Activated CD8-positive, alpha-beta T cell treated with anti-CD3 and anti-CD28 coated beads for 36 hours (primary cell): ENCODE results near the gene RABL6. TPM values are rescaled to one million over a fixed set of nuclear protein-coding genes. Genes with fewer than 3 reads are reported as not detected.

Source experiments
- ATAC-seq: fragments of 200-7000 bp; cut with Tn5 transposase; one replicate; pipeline ENCODE4 v1.10.0; 2021; ENCODE audit warnings: mild to moderate bottlenecking, moderate library complexity
- CTCF ChIA-PET: fragments of 350-600 bp; sonication (Branson Sonifier 250); formaldehyde crosslinking; loops from one replicate; lab custom pipeline; 2021; ENCODE audit warnings: antibody characterized with exemption; lab: Charles Lee
- POLR2A ChIA-PET: fragments of 350-600 bp; sonication (Branson Sonifier 250); formaldehyde crosslinking; loops from one replicate; lab custom pipeline; 2021; ENCODE audit warnings: antibody characterized with exemption; lab: Charles Lee
- DNase-seq: peaks from one replicate; pipeline ENCODE4 v3.0.0-alpha.2; 2020
- H3K27ac Mint-ChIP-seq: one replicate; pipeline ENCODE4 v1.8.0; 2021; ENCODE audit warnings: mild to moderate bottlenecking, mixed read lengths
- H3K27me3 Mint-ChIP-seq: one replicate; pipeline ENCODE4 v1.8.0; 2021; ENCODE audit warnings: mixed read lengths
- H3K36me3 Mint-ChIP-seq: one replicate; pipeline ENCODE4 v1.8.0; 2021; ENCODE audit warnings: low read depth, mixed read lengths
- H3K4me1 Mint-ChIP-seq: one replicate; pipeline ENCODE4 v1.8.0; 2021; ENCODE audit warnings: low read depth, mixed read lengths
- H3K4me3 Mint-ChIP-seq: one replicate; pipeline ENCODE4 v1.8.0; 2021; ENCODE audit warnings: mild to moderate bottlenecking, moderate library complexity, mixed read lengths
- H3K9me3 Mint-ChIP-seq: one replicate; pipeline ENCODE4 v1.8.0; 2021; ENCODE audit warnings: mixed read lengths
- CTCF ChIP-seq: fragments of 200-600 bp; IDR thresholded peaks from one replicate; pipeline ENCODE4 v1.8.0; 2022; ENCODE audit warnings: antibody characterized with exemption, mild to moderate bottlenecking
- intact Hi-C: fragments of 100-400 bp; cut with micrococcal nuclease; formaldehyde crosslinking; loops from one replicate; pipeline ENCODE4 v1.10.0; 2022
- total RNA-seq, 2 experiments: library from RNA; stranded (reverse); gene quantifications; one replicate each; pipeline ENCODE4 v1.2.3, GENCODE V29; 2021

The RABL6 gene
- total RNA-seq, 2 experiments from 2014 or later: 85.6 to 86.6 TPM

GRCh38 chr9:136860529-136860928 is 52.8 kb downstream of the RABL6 start:
- no peaks in the 10 kb centered on the region for H3K27me3 Mint-ChIP-seq
- POLR2A ChIA-PET: interaction anchor here (1.0 to 2.8 kb wide), 4 partner anchors 11 to 22 kb away, joined by 3 to 8 read pairs (median 4); no protein-coding TSS in a partner anchor
- intact Hi-C loops: no loop called here
- no peak for DNase-seq
- no peak overlapping the region for H3K27ac Mint-ChIP-seq
- peaks cover 10% of the 10 kb centered on the region for H3K4me1 Mint-ChIP-seq
- H3K36me3 Mint-ChIP-seq: peaks cover 12% of the 10 kb centered on the region
- CTCF ChIA-PET: interaction anchor here (1.7 kb wide), 1 partner anchor 18 kb away, joined by 6 read pairs; the partner anchor contains the start of gene AJM1
- TF ChIP-seq CTCF: no peak
- H3K9me3 Mint-ChIP-seq: no peaks in the 10 kb centered on the region
- no peak overlapping the region for H3K4me3 Mint-ChIP-seq
- ATAC-seq: no peak

GRCh38 chr9:136860933-136861873 is 53.5 kb downstream of the RABL6 start:
- H3K9me3 Mint-ChIP-seq: no peaks in the 10 kb centered on the region
- DNase-seq: no peak
- H3K4me3 Mint-ChIP-seq: no peak overlapping the region
- no peak for TF ChIP-seq CTCF
- intact Hi-C loops: no loop called here
- no peak overlapping the region for H3K27ac Mint-ChIP-seq
- ATAC-seq: no peak
- POLR2A ChIA-PET: interaction anchor here (0.7 to 2.8 kb wide), 9 partner anchors 9 to 130 kb away, joined by 3 to 8 read pairs (median 3); no protein-coding TSS in a partner anchor
- CTCF ChIA-PET: interaction anchor here (1.7 kb wide), 1 partner anchor 19 kb away, joined by 6 read pairs; the partner anchor contains the start of gene AJM1
- no peaks in the 10 kb centered on the region for H3K27me3 Mint-ChIP-seq
- H3K36me3 Mint-ChIP-seq: peaks cover 12% of the 10 kb centered on the region
- peaks cover 10% of the 10 kb centered on the region for H3K4me1 Mint-ChIP-seq

- DNase-seq: no peak
- Mint-ChIP-seq H3K27ac (no peak overlapping the region), H3K36me3 (peaks cover 12% of the 10 kb centered on the region), H3K9me3 (no peaks in the 10 kb centered on the region), H3K4me3 (no peak overlapping the region), H3K27me3 (no peaks in the 10 kb centered on the region), H3K4me1 (peaks cover 10% of the 10 kb centered on the region)
- POLR2A ChIA-PET: interaction anchor here (0.6 to 2.8 kb wide), 7 partner anchors 8 to 129 kb away, joined by 3 to 8 read pairs (median 3); no protein-coding TSS in a partner anchor
- CTCF ChIA-PET: interaction anchor here (0.9 to 1.2 kb wide), 2 partner anchors 10 to 168 kb away, joined by 3 read pairs; no protein-coding TSS in a partner anchor
- TF ChIP-seq CTCF: no peak
- intact Hi-C loops: no loop called here
- ATAC-seq: no peak
These were observed 54.2 kb downstream of the RABL6 start for GRCh38 chr9:136861874-136862457.

GRCh38 chr9:136862849-136863622 is 55.3 kb downstream of the RABL6 start:
- Mint-ChIP-seq H3K27ac (no peak overlapping the region), H3K36me3 (peaks cover 15% of the 10 kb centered on the region), H3K27me3 (no peaks in the 10 kb centered on the region), H3K4me3 (no peak overlapping the region), H3K9me3 (no peaks in the 10 kb centered on the region), H3K4me1 (peaks cover 10% of the 10 kb centered on the region)
- ChIA-PET CTCF (interaction anchor here (0.9 to 1.4 kb wide), 4 partner anchors 9 to 167 kb away, joined by 3 to 5 read pairs (median 3); partner anchors contain the start of gene AJM1), POLR2A (interaction anchor here (0.6 to 2.8 kb wide), 4 partner anchors 13 to 19 kb away, joined by 3 to 8 read pairs (median 6); no protein-coding TSS in a partner anchor)
- no peak for DNase-seq
- TF ChIP-seq CTCF: no peak
- intact Hi-C loops: no loop called here
- ATAC-seq: no peak
